GM23338 (cell line): ENCODE measurements around the gene AP1G2. TPM values are rescaled to one million over a fixed set of nuclear protein-coding genes. Genes with fewer than 3 reads are reported as not detected.

Experiments
- ATAC-seq: fragments of 200-7000 bp; cut with Tn5 transposase; 3 replicates; pipeline ENCODE4 v1.9.1; 2020
- DNase-seq: peaks from one replicate; pipeline ENCODE4 v3.0.0-alpha.2; 2015; ENCODE audit warnings: low spot score
- H2AFZ ChIP-seq: fragments of 200-600 bp; sonication (generic); 2 replicates; pipeline ENCODE4 v1.8.0; 2016; ENCODE audit warnings: antibody characterized with exemption, mild to moderate bottlenecking, moderate library complexity
- H3F3A ChIP-seq: fragments of 200-600 bp; sonication (generic); replicated peaks from 2 replicates; pipeline ENCODE4 v1.8.0; 2017; ENCODE audit warnings: antibody characterized with exemption, mixed run types, low read depth
- H3K27ac ChIP-seq: fragments of 200-600 bp; sonication (generic); 2 replicates; pipeline ENCODE4 v1.6.1; 2016; ENCODE audit warnings: low read depth
- H3K27me3 ChIP-seq: fragments of 200-600 bp; sonication (generic); 2 replicates; pipeline ENCODE4 v1.8.0; 2016; ENCODE audit warnings: mild to moderate bottlenecking, mixed run types, moderate library complexity; ENCODE audit not compliant: insufficient read depth
- H3K36me3 ChIP-seq: fragments of 200-600 bp; sonication (generic); 2 replicates; pipeline ENCODE4 v1.8.0; 2016; ENCODE audit warnings: mild to moderate bottlenecking; ENCODE audit not compliant: insufficient read depth
- H3K4me1 ChIP-seq: fragments of 200-600 bp; sonication (generic); 2 replicates; pipeline ENCODE4 v1.8.0; 2016; ENCODE audit warnings: mild to moderate bottlenecking, moderate library complexity; ENCODE audit not compliant: insufficient read depth
- H3K4me2 ChIP-seq: fragments of 200-600 bp; sonication (generic); 2 replicates; pipeline ENCODE4 v1.7.1; 2017; ENCODE audit warnings: mixed run types
- H3K4me3 ChIP-seq: fragments of 200-600 bp; sonication (generic); 2 replicates; pipeline ENCODE4 v1.6.1; 2016; ENCODE audit warnings: mixed run types
- H3K79me2 ChIP-seq: fragments of 200-600 bp; sonication (generic); replicated peaks from 2 replicates; pipeline ENCODE4 v1.8.0; 2017; ENCODE audit warnings: mild to moderate bottlenecking; ENCODE audit not compliant: insufficient read depth
- H3K9me2 ChIP-seq: fragments of 200-600 bp; sonication (generic); 2 replicates; pipeline ENCODE4 v1.8.0; 2017; ENCODE audit not compliant: insufficient read depth
- H4K20me1 ChIP-seq: fragments of 200-600 bp; sonication (generic); replicated peaks from 2 replicates; pipeline ENCODE4 v1.8.0; 2017; ENCODE audit warnings: mild to moderate bottlenecking; ENCODE audit not compliant: insufficient read depth
- H3K27ac Mint-ChIP-seq: 2 replicates; pipeline ENCODE4 v1.8.0; 2020; ENCODE audit warnings: inconsistent platforms, mild to moderate bottlenecking, moderate library complexity, mixed read lengths
- H3K27me3 Mint-ChIP-seq: 3 replicates; pipeline ENCODE4 v1.8.0; 2022; ENCODE audit warnings: low read depth, mild to moderate bottlenecking, moderate library complexity, mixed read lengths, inconsistent platforms; ENCODE audit not compliant: insufficient read depth, poor library complexity
- H3K36me3 Mint-ChIP-seq: 3 replicates; pipeline ENCODE4 v1.8.0; 2021; ENCODE audit warnings: low read depth, mild to moderate bottlenecking, inconsistent platforms, moderate library complexity, mixed read lengths
- H3K4me1 Mint-ChIP-seq: 3 replicates; pipeline ENCODE4 v1.8.0; 2020; ENCODE audit warnings: mild to moderate bottlenecking, inconsistent platforms, mixed read lengths
- H3K4me3 Mint-ChIP-seq: 3 replicates; pipeline ENCODE4 v1.8.0; 2021; ENCODE audit warnings: moderate library complexity, mild to moderate bottlenecking, inconsistent platforms, mixed read lengths
- H3K9me3 Mint-ChIP-seq: 3 replicates; pipeline ENCODE4 v1.8.0; 2020; ENCODE audit warnings: moderate library complexity, mild to moderate bottlenecking, inconsistent platforms, mixed read lengths
- CREB1 ChIP-seq: fragments of 250-450 bp; sonication (Bioruptor Pico); IDR thresholded peaks from 2 replicates; pipeline ENCODE4 v1.5.0; 2020; ENCODE audit warnings: low read depth, mild to moderate bottlenecking, moderate library complexity
- JUNB ChIP-seq: IDR thresholded peaks from one replicate; pipeline ENCODE4 v1.6.1; 2016; ENCODE audit warnings: antibody characterized with exemption; ENCODE audit not compliant: unreplicated experiment
- POLR2AphosphoS5 ChIP-seq: IDR thresholded peaks from 2 replicates; pipeline ENCODE4 v1.6.1; 2016; ENCODE audit warnings: antibody characterized with exemption, low read depth
- ZNF114 ChIP-seq: fragments of 250-450 bp; sonication (Bioruptor Pico); IDR thresholded peaks from 2 replicates; pipeline ENCODE4 v1.5.0; 2020; ENCODE audit warnings: mild to moderate bottlenecking, moderate library complexity
- polyA plus RNA-seq: library from polyadenylated mRNA; unstranded; fragments of >200 nt; fragmentation: Nextera tagmentation; extraction: Ambion mirVana; gene quantifications from 2 replicates; pipeline ENCODE4 v1.2.1, GENCODE V29; 2016
- total RNA-seq: library from RNA; depleted of rRNA; stranded (reverse); fragments of >200 nt; shearing (Covaris generic); gene quantifications from 2 replicates; pipeline ENCODE4 v1.2.3, GENCODE V29; 2014
- TF ChIP-seq, protein P1 (sequence below): IDR thresholded peaks from one replicate; pipeline ENCODE4 v1.6.1; 2018; ENCODE audit warnings: antibody characterized with exemption; ENCODE audit not compliant: unreplicated experiment
- TF ChIP-seq, protein P2 (sequence below): fragments of 250-450 bp; sonication (Bioruptor Pico); IDR thresholded peaks from 2 replicates; pipeline ENCODE4 v1.5.0; 2020; ENCODE audit warnings: mild to moderate bottlenecking, moderate library complexity
- TF ChIP-seq, protein P3 (sequence below): IDR thresholded peaks from 2 replicates; pipeline ENCODE4 v1.6.1; 2016; ENCODE audit warnings: antibody characterized with exemption
- TF ChIP-seq, protein P4 (sequence below), 2 experiments: fragments of 200-600 bp in 1 of 2; sonication (generic) in 1 of 2; conservative IDR thresholded peaks; 2 replicates each; pipeline versions ENCODE4 v1.5.1 to v1.6.1; 2016 to 2017; ENCODE audit warnings: antibody characterized with exemption in 2 of 2, low read depth in 2 of 2, mild to moderate bottlenecking in 2 of 2, moderate library complexity in 1 of 2

AP1G2 gene
- total and polyA plus RNA-seq, 2 experiments from 2014 or later, result 55.3 to 63.5 TPM

DNA sequence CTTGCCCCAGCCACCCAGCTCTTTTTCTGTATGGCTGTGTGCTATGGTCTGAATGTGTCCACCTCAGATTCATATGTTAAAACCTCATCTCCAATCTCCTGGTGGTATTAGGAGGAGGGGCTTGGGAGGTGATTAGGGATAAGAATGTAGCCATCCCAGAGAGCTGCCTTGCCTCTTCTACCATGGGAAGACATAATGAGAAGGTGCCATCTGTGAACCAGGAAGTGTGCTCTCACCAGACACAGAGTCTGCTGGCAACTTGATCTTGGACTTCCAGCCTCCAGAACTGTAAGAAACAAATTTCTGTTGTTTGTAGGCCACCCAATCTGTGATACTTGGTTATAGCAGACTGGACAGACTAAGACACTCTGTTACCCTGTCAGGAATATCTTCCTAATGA is 33.8 kb upstream of the AP1G2 start:
- no peak for ATAC-seq
- Histone ChIP-seq H3K36me3 (no peaks in the 10 kb centered on the region), H3K27ac (no peak overlapping the region), H3K4me1 (no peaks in the 10 kb centered on the region), H3K4me2 (no peak overlapping the region), H3K79me2 (no peaks in the 10 kb centered on the region), H4K20me1 (no peaks in the 10 kb centered on the region), H3K4me3 (no peak overlapping the region), H3K9me2 (0 out of 2 replicates have a peak, but pooled peaks cover 3% of the 10 kb centered on the region), H3F3A (no peaks in the 10 kb centered on the region), H2AFZ (no peak overlapping the region; the same call in 1 of the 2 replicates), H3K27me3 (no peaks in the 10 kb centered on the region)
- no peak overlapping the region for H3K27ac Mint-ChIP-seq
- H3K4me1 Mint-ChIP-seq, result no peaks in the 10 kb centered on the region
- no peaks in the 10 kb centered on the region for H3K36me3 Mint-ChIP-seq
- TF ChIP-seq, protein P1, sequence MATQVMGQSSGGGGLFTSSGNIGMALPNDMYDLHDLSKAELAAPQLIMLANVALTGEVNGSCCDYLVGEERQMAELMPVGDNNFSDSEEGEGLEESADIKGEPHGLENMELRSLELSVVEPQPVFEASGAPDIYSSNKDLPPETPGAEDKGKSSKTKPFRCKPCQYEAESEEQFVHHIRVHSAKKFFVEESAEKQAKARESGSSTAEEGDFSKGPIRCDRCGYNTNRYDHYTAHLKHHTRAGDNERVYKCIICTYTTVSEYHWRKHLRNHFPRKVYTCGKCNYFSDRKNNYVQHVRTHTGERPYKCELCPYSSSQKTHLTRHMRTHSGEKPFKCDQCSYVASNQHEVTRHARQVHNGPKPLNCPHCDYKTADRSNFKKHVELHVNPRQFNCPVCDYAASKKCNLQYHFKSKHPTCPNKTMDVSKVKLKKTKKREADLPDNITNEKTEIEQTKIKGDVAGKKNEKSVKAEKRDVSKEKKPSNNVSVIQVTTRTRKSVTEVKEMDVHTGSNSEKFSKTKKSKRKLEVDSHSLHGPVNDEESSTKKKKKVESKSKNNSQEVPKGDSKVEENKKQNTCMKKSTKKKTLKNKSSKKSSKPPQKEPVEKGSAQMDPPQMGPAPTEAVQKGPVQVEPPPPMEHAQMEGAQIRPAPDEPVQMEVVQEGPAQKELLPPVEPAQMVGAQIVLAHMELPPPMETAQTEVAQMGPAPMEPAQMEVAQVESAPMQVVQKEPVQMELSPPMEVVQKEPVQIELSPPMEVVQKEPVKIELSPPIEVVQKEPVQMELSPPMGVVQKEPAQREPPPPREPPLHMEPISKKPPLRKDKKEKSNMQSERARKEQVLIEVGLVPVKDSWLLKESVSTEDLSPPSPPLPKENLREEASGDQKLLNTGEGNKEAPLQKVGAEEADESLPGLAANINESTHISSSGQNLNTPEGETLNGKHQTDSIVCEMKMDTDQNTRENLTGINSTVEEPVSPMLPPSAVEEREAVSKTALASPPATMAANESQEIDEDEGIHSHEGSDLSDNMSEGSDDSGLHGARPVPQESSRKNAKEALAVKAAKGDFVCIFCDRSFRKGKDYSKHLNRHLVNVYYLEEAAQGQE, result no peak
- TF ChIP-seq CREB1 (CRISPR knock-in tag), result no peak
- TF ChIP-seq, protein P2, sequence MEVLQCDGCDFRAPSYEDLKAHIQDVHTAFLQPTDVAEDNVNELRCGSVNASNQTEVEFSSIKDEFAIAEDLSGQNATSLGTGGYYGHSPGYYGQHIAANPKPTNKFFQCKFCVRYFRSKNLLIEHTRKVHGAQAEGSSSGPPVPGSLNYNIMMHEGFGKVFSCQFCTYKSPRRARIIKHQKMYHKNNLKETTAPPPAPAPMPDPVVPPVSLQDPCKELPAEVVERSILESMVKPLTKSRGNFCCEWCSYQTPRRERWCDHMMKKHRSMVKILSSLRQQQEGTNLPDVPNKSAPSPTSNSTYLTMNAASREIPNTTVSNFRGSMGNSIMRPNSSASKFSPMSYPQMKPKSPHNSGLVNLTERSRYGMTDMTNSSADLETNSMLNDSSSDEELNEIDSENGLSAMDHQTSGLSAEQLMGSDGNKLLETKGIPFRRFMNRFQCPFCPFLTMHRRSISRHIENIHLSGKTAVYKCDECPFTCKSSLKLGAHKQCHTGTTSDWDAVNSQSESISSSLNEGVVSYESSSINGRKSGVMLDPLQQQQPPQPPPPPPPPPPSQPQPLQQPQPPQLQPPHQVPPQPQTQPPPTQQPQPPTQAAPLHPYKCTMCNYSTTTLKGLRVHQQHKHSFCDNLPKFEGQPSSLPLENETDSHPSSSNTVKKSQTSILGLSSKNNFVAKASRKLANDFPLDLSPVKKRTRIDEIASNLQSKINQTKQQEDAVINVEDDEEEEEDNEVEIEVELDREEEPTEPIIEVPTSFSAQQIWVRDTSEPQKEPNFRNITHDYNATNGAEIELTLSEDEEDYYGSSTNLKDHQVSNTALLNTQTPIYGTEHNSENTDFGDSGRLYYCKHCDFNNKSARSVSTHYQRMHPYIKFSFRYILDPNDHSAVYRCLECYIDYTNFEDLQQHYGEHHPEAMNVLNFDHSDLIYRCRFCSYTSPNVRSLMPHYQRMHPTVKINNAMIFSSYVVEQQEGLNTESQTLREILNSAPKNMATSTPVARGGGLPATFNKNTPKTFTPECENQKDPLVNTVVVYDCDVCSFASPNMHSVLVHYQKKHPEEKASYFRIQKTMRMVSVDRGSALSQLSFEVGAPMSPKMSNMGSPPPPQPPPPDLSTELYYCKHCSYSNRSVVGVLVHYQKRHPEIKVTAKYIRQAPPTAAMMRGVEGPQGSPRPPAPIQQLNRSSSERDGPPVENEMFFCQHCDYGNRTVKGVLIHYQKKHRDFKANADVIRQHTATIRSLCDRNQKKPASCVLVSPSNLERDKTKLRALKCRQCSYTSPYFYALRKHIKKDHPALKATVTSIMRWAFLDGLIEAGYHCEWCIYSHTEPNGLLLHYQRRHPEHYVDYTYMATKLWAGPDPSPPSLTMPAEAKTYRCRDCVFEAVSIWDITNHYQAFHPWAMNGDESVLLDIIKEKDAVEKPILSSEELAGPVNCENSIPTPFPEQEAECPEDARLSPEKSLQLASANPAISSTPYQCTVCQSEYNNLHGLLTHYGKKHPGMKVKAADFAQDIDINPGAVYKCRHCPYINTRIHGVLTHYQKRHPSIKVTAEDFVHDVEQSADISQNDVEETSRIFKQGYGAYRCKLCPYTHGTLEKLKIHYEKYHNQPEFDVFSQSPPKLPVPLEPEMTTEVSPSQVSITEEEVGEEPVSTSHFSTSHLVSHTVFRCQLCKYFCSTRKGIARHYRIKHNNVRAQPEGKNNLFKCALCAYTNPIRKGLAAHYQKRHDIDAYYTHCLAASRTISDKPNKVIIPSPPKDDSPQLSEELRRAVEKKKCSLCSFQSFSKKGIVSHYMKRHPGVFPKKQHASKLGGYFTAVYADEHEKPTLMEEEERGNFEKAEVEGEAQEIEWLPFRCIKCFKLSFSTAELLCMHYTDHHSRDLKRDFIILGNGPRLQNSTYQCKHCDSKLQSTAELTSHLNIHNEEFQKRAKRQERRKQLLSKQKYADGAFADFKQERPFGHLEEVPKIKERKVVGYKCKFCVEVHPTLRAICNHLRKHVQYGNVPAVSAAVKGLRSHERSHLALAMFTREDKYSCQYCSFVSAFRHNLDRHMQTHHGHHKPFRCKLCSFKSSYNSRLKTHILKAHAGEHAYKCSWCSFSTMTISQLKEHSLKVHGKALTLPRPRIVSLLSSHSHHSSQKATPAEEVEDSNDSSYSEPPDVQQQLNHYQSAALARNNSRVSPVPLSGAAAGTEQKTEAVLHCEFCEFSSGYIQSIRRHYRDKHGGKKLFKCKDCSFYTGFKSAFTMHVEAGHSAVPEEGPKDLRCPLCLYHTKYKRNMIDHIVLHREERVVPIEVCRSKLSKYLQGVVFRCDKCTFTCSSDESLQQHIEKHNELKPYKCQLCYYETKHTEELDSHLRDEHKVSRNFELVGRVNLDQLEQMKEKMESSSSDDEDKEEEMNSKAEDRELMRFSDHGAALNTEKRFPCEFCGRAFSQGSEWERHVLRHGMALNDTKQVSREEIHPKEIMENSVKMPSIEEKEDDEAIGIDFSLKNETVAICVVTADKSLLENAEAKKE (CRISPR knock-in tag), result no peak
- TF ChIP-seq POLR2AphosphoS5, result no peak
- no peak for TF ChIP-seq JUNB
- TF ChIP-seq, protein P3, sequence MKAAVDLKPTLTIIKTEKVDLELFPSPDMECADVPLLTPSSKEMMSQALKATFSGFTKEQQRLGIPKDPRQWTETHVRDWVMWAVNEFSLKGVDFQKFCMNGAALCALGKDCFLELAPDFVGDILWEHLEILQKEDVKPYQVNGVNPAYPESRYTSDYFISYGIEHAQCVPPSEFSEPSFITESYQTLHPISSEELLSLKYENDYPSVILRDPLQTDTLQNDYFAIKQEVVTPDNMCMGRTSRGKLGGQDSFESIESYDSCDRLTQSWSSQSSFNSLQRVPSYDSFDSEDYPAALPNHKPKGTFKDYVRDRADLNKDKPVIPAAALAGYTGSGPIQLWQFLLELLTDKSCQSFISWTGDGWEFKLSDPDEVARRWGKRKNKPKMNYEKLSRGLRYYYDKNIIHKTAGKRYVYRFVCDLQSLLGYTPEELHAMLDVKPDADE, result no peak
- TF ChIP-seq, protein P4, sequence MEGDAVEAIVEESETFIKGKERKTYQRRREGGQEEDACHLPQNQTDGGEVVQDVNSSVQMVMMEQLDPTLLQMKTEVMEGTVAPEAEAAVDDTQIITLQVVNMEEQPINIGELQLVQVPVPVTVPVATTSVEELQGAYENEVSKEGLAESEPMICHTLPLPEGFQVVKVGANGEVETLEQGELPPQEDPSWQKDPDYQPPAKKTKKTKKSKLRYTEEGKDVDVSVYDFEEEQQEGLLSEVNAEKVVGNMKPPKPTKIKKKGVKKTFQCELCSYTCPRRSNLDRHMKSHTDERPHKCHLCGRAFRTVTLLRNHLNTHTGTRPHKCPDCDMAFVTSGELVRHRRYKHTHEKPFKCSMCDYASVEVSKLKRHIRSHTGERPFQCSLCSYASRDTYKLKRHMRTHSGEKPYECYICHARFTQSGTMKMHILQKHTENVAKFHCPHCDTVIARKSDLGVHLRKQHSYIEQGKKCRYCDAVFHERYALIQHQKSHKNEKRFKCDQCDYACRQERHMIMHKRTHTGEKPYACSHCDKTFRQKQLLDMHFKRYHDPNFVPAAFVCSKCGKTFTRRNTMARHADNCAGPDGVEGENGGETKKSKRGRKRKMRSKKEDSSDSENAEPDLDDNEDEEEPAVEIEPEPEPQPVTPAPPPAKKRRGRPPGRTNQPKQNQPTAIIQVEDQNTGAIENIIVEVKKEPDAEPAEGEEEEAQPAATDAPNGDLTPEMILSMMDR (conservative IDR thresholded peaks at IDR 0.05; ENCODE audit: low read depth in 2 of 2), result no peak
- TF ChIP-seq ZNF114 (CRISPR knock-in tag), result no peak
- H3K9me3 Mint-ChIP-seq, result no peaks in the 10 kb centered on the region; the same call in 2 of the 3 replicates
- no peak for DNase-seq
- no peak overlapping the region; the same call in 2 of the 3 replicates for H3K4me3 Mint-ChIP-seq
- H3K27me3 Mint-ChIP-seq, result peaks cover 4% of the 10 kb centered on the region
